ENCODE data around the gene THOC7.

DNA sequence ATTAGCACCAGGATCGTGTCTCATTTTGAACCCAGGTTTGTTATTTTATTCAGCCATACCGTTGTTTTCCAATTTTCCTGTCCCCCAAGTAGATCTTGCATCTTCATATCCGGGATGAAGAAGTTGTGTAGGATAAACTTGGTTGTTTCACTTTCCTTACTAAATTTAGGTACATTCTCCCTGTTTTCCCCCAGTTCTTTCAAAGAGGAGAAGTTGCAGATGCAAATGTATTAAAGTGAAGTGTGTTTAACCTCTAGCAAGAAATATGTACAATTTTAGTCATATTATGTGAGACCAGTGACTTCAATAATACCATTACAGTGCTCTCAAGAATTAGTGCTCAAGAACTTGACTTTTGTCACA is 1.3 kb upstream of the THOC7 start:
- TF ChIP-seq, protein P1, sequence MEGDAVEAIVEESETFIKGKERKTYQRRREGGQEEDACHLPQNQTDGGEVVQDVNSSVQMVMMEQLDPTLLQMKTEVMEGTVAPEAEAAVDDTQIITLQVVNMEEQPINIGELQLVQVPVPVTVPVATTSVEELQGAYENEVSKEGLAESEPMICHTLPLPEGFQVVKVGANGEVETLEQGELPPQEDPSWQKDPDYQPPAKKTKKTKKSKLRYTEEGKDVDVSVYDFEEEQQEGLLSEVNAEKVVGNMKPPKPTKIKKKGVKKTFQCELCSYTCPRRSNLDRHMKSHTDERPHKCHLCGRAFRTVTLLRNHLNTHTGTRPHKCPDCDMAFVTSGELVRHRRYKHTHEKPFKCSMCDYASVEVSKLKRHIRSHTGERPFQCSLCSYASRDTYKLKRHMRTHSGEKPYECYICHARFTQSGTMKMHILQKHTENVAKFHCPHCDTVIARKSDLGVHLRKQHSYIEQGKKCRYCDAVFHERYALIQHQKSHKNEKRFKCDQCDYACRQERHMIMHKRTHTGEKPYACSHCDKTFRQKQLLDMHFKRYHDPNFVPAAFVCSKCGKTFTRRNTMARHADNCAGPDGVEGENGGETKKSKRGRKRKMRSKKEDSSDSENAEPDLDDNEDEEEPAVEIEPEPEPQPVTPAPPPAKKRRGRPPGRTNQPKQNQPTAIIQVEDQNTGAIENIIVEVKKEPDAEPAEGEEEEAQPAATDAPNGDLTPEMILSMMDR (IDR thresholded peaks at IDR 0.05; ENCODE audit: poor library complexity): no peak
- TF ChIP-seq EZH2 (IDR thresholded peaks at IDR 0.05; ENCODE audit: borderline replicate concordance): no peak
